ENCODE results near the gene SH3PXD2A. TPM values are rescaled to one million over a fixed set of nuclear protein-coding genes. Genes with fewer than 3 reads are reported as not detected.
A peak's percentile ranks its signal among the peaks of the same experiment; 100 is the strongest.

SH3PXD2A gene
- total and polyA plus RNA-seq, 12 donors, result 6.9 to 44.9 (median 34.4) TPM

DNA sequence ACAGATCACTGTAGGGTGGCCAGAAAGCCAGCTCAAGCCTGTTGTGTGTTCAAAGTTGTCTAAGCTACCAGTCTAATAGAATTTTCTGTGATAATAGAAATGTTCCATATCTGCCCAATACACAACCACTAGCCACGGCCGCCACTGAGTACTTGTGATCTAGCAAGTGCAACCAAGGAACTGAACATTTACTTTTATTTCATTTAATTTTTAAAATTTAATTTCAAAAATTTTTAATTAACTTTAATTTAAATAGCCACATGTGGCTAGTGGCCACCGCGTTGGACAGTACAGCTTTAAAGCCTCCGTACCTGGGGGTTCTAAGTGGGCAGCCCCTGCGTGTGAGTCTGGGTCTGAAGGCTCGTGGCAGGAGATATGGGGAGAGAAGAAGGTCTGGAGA is 60.4 kb downstream of the SH3PXD2A start:
- Histone ChIP-seq H3K4me1 (peaks cover 0 to 41% (median 14%) of the 10 kb centered on the region in 9 donors), H3K9me3 (no peaks in the 10 kb centered on the region), H3K4me3 (no peak overlapping the region), H3K27ac (peak overlapping the region in 6 of 10 donors; percentile 1 to 69 (median 30)), H3K27me3 (no peaks in the 10 kb centered on the region), H3K36me3 (peaks cover 0 to 26% (median 0%) of the 10 kb centered on the region in 9 donors)
- DNase-seq (no peak), ATAC-seq (no peak)
- TF ChIP-seq, protein P1, sequence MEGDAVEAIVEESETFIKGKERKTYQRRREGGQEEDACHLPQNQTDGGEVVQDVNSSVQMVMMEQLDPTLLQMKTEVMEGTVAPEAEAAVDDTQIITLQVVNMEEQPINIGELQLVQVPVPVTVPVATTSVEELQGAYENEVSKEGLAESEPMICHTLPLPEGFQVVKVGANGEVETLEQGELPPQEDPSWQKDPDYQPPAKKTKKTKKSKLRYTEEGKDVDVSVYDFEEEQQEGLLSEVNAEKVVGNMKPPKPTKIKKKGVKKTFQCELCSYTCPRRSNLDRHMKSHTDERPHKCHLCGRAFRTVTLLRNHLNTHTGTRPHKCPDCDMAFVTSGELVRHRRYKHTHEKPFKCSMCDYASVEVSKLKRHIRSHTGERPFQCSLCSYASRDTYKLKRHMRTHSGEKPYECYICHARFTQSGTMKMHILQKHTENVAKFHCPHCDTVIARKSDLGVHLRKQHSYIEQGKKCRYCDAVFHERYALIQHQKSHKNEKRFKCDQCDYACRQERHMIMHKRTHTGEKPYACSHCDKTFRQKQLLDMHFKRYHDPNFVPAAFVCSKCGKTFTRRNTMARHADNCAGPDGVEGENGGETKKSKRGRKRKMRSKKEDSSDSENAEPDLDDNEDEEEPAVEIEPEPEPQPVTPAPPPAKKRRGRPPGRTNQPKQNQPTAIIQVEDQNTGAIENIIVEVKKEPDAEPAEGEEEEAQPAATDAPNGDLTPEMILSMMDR (IDR thresholded peaks at IDR 0.05), result no peak
- WGBS, 2 donors, result 96 to 99% methylated on average over 7 of the region's 7 CpGs
- intact Hi-C loops (cut with DNase I), result no loop called here

DNA sequence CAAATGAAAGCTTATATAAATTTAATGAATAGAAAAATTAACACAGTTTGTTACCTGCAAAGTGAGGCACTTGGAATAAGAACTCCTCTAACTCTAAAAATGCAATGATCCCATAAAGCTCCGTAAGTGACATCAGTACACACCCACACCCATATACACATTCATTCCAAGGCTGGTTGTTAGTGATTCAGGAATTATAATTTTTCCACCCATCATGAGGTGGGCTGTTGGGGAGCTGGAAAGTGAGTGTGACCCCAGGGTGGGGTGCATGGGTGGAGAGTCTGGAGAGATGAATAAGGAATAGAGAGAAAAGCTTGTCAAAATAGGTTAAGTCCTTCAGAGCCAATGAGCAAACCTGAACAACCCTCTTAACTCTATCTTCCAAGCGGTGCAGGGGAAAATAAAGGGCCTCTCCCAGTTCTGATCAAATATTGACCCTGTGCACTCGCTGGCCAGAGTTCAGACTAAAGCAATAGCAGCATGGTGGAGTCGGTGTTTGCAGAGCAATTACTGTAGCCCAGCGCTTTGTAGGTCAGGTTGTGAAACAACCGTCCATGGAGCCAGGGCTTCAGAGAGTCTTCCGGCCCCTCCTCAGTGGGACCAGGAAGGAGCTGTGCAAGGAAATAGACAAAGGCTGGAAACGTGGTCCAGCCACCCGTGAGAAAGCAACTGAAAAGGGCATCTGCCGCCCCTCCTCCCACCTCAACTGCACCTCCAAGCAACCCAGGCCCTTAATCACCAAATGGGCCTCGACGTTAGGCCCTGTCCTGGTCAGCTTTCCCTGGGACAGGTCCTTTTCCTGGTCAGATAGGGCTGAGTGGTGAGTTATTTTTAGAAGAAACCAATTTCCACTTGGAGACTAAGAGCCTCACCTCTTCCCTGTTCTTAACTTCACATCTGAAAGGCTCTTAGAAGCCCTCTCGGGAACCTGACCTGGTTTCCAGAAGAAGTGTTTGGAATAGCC is 61.2 kb downstream of the SH3PXD2A start:
- peak in 7 of 8 donors; percentile 32 to 76 (median 61) for ATAC-seq
- TF ChIP-seq, protein P1 (IDR thresholded peaks at IDR 0.05), result no peak
- no peak for DNase-seq

DNA sequence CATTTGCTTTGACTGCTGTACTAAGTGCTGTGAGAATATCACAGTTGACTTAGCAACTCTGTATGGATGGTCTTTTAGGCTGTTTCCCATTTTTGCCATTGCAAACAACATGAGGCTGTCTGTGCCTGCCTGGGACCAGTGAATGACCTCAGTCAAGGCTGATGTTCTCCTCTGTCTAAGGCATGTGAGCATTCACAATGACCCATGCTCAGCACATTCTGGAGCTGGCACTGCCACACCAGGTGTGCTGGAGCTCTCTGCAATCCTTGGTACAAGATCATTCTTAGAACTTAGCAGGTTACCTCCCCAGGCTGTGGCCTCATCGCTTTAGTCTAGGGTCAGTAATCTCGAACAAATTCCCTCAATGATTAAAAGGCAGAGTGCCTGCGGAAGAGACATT is 61.9 kb downstream of the SH3PXD2A start:
- peaks cover 0 to 51% (median 17%) of the 10 kb centered on the region in 9 donors for H3K4me1 ChIP-seq
- no peak overlapping the region for H3K27ac ChIP-seq
- DNase-seq (no peak), ATAC-seq (no peak)
- no peaks in the 10 kb centered on the region for H3K9me3 ChIP-seq
- H3K27me3 ChIP-seq, result no peaks in the 10 kb centered on the region
- TF ChIP-seq, protein P1 (IDR thresholded peaks at IDR 0.05), result no peak
- H3K4me3 ChIP-seq, result no peak overlapping the region
- WGBS, 2 donors, result 88 to 89% methylated on average over 3 of the region's 3 CpGs
- intact Hi-C loops (cut with DNase I), result no loop called here
- H3K36me3 ChIP-seq, result peaks cover 0 to 13% (median 0%) of the 10 kb centered on the region in 9 donors

More for the DNA sequence above, 61.2 kb downstream of the SH3PXD2A start:
- 56 to 59% methylated on average over 13 of the region's 13 CpGs for WGBS, 2 donors
- H3K4me1 ChIP-seq, result peaks cover 0 to 46% (median 17%) of the 10 kb centered on the region in 9 donors
- H3K4me3 ChIP-seq, result no peak overlapping the region
- no peaks in the 10 kb centered on the region for H3K9me3 ChIP-seq
- intact Hi-C loops (cut with DNase I), result no loop called here
- H3K27ac ChIP-seq, result peak overlapping the region in 6 of 10 donors; percentile 1 to 69 (median 30)
- no peaks in the 10 kb centered on the region for H3K27me3 ChIP-seq
- peaks cover 0 to 18% (median 0%) of the 10 kb centered on the region in 9 donors for H3K36me3 ChIP-seq

DNA sequence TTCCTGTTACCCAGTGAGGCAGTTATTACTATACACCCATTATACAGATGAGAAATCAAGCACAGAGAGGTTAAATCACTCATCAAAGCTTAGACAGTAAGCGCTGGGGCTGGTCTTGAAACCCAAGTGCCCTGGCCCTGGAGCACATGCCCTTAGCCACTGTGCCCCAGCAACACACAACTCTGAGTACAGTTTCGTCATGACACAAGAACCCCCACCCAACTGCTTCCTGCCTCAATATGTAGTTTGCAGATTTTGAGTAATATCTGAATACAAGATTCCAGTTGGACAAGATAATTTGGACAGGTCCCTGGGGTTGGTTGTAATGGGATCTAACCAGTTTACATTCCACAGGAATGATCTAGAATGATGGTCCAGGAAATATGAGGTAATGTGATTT is 62.8 kb downstream of the SH3PXD2A start:
- Histone ChIP-seq H3K4me1 (peaks cover 0 to 57% (median 20%) of the 10 kb centered on the region in 9 donors), H3K27ac (no peak overlapping the region), H3K4me3 (no peak overlapping the region), H3K36me3 (peaks cover 0 to 7% (median 0%) of the 10 kb centered on the region in 9 donors), H3K9me3 (no peaks in the 10 kb centered on the region), H3K27me3 (no peaks in the 10 kb centered on the region)
- WGBS, 2 donors, result 82 to 86% methylated on average over 2 of the region's 2 CpGs
- DNase-seq, result no peak
- TF ChIP-seq, protein P1 (IDR thresholded peaks at IDR 0.05), result no peak
- intact Hi-C loops (cut with DNase I), result no loop called here
- no peak for ATAC-seq

Measured in heart right ventricle (tissue), 16 donors.